Common myeloid progenitor, CD34-positive (primary cell): ENCODE data around the gene FDX1.
A peak's percentile ranks its signal among the peaks of the same experiment; 100 is the strongest.

ENCODE experiments used
- CTCF ChIA-PET: fragments of 350-600 bp; sonication (Branson Sonifier 250); formaldehyde crosslinking; loops from one replicate; lab custom pipeline; 2021; ENCODE audit warnings: antibody characterized with exemption; lab: Charles Lee
- POLR2A ChIA-PET: fragments of 350-600 bp; sonication (Branson Sonifier 250); formaldehyde crosslinking; loops from one replicate; lab custom pipeline; 2021; ENCODE audit warnings: antibody characterized with exemption; lab: Charles Lee
- DNase-seq, 3 donors: peaks; one replicate each; pipeline versions ENCODE4 v3.0.0 to v3.0.0-alpha.2; 2013
- H3K27ac ChIP-seq, 2 experiments: 1 replicate in 1 of 2; 2 replicates in 1 of 2; pipeline ENCODE4 v1.7.0; 2013; ENCODE audit warnings: inconsistent platforms in 2 of 2, low read length in 2 of 2, mild to moderate bottlenecking in 2 of 2, low read depth in 1 of 2, moderate library complexity in 1 of 2; ENCODE audit not compliant: severe bottlenecking in 2 of 2, insufficient read depth in 1 of 2, poor library complexity in 1 of 2
- H3K27me3 ChIP-seq, 5 experiments: replicated peaks in 2 of 5; 1 replicate in 3 of 5; 2 replicates in 2 of 5; pipeline versions ENCODE4 v1.6.1 to v1.7.0; 2013; ENCODE audit warnings: low read length in 4 of 5, mild to moderate bottlenecking in 2 of 5, moderate library complexity in 2 of 5, inconsistent platforms in 1 of 5; ENCODE audit not compliant: insufficient read depth in 5 of 5, control insufficient read depth in 4 of 5
- H3K36me3 ChIP-seq, 4 experiments: 1 replicate in 2 of 4; 2 replicates in 2 of 4; pipeline versions ENCODE4 v1.6.1 to v1.7.0; 2013; ENCODE audit warnings: low read length in 3 of 4, control low read depth in 1 of 4, mild to moderate bottlenecking in 1 of 4; ENCODE audit not compliant: control insufficient read depth in 4 of 4, insufficient read depth in 4 of 4
- H3K4me1 ChIP-seq, 4 experiments: 1 replicate in 3 of 4; 2 replicates in 1 of 4; pipeline versions ENCODE4 v1.6.1 to v1.7.1; 2013; ENCODE audit warnings: low read length in 3 of 4, mild to moderate bottlenecking in 3 of 4, control low read depth in 1 of 4, inconsistent platforms in 1 of 4, moderate library complexity in 1 of 4; ENCODE audit not compliant: control insufficient read depth in 4 of 4, insufficient read depth in 4 of 4; ENCODE audit errors: control extremely low read depth in 1 of 4
- H3K4me3 ChIP-seq, 7 experiments: 1 replicate in 4 of 7; 2 replicates in 3 of 7; pipeline versions ENCODE4 v1.5.1 to v1.7.0; 2013; ENCODE audit warnings: mild to moderate bottlenecking in 7 of 7, low read length in 6 of 7, moderate library complexity in 6 of 7, inconsistent platforms in 2 of 7, low read depth in 2 of 7, control low read depth in 1 of 7; ENCODE audit not compliant: insufficient read depth in 4 of 7, control insufficient read depth in 1 of 7; ENCODE audit errors: extremely low read depth in 1 of 7
- H3K9me3 ChIP-seq, 5 experiments: 1 replicate in 4 of 5; 2 replicates in 1 of 5; pipeline versions ENCODE4 v1.6.1 to v1.7.1; 2013; ENCODE audit warnings: low read length in 4 of 5, mild to moderate bottlenecking in 2 of 5, inconsistent platforms in 1 of 5, low read depth in 1 of 5, moderate library complexity in 1 of 5; ENCODE audit not compliant: control insufficient read depth in 4 of 5, insufficient read depth in 2 of 5; ENCODE audit errors: control extremely low read depth in 1 of 5
- WGBS: methylation state at CpG from one replicate; pipeline ENCODE4 v1.1.5; 2013; ENCODE audit not compliant: insufficient coverage; 5-methylcytosine and 5-hydroxymethylcytosine counted together

FDX1 gene

DNA sequence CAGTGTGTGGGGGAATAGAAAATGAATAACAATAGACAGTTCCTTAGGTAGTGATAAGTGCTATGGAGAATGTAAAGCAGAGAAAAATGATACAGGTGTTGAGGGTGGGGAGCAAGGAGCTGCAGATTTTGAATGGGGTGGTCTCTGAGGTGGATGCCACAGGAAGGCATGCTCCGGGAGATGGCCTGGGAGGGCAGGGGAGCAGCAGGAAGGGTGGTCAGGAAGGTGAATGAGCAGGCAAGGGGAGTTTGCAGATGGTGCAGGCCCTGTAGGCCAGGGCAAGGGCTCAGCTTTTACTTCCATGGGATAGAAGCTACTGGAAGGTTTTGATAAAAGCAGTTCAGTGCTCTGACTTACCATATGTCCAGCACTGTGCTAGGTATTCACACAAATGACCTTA, 44.8 kb downstream of the FDX1 start:
- no peaks in the 10 kb centered on the region for H3K9me3 ChIP-seq
- H3K27me3 ChIP-seq, result no peaks in the 10 kb centered on the region
- H3K27ac ChIP-seq, result no peak overlapping the region
- no peak for DNase-seq
- peaks cover 3 to 15% (median 13%) of the 10 kb centered on the region in 4 experiments for H3K4me1 ChIP-seq
- WGBS, result 80% methylated on average over 1 of the region's 1 CpG
- ChIA-PET POLR2A (no interaction called here), CTCF (interaction anchor here (0.8 to 1.5 kb wide), 2 partner anchors 10 to 18 kb away, joined by 3 to 6 read pairs; no protein-coding TSS in a partner anchor)
- no peak overlapping the region for H3K4me3 ChIP-seq
- peaks cover 0 to 2% (median 0%) of the 10 kb centered on the region in 4 experiments for H3K36me3 ChIP-seq

- Histone ChIP-seq H3K27me3 (no peaks in the 10 kb centered on the region), H3K4me1 (peaks cover 3 to 21% (median 14%) of the 10 kb centered on the region in 4 experiments), H3K36me3 (peaks cover 0 to 2% (median 0%) of the 10 kb centered on the region in 4 experiments), H3K27ac (no peak overlapping the region), H3K4me3 (no peak overlapping the region), H3K9me3 (no peaks in the 10 kb centered on the region)
- ChIA-PET CTCF (interaction anchor here (1.0 to 1.1 kb wide), 2 partner anchors 9 to 12 kb away, joined by 3 to 5 read pairs; no protein-coding TSS in a partner anchor), POLR2A (no interaction called here)
- no peak for DNase-seq
- no CpG with 5 or more reads among the region's 1 CpG for WGBS
These were observed 45.9 kb downstream of the FDX1 start for GRCh38 chr11:110475671-110476070.

GRCh38 chr11:110478410-110478809, 48.7 kb downstream of the FDX1 start:
- H3K36me3 ChIP-seq, result no peaks in the 10 kb centered on the region
- POLR2A ChIA-PET, result no interaction called here
- CTCF ChIA-PET, result interaction anchor here (1.1 to 3.2 kb wide), 2 partner anchors 14 to 17 kb away, joined by 3 to 12 read pairs; no protein-coding TSS in a partner anchor
- DNase-seq, result no peak
- 87% methylated on average over 12 of the region's 12 CpGs for WGBS
- H3K4me3 ChIP-seq, result no peak overlapping the region
- H3K27ac ChIP-seq, result no peak overlapping the region
- peaks cover 3 to 21% (median 14%) of the 10 kb centered on the region in 4 experiments for H3K4me1 ChIP-seq
- H3K27me3 ChIP-seq, result no peaks in the 10 kb centered on the region
- peaks cover 0 to 1% (median 0%) of the 10 kb centered on the region in 5 experiments for H3K9me3 ChIP-seq

DNA sequence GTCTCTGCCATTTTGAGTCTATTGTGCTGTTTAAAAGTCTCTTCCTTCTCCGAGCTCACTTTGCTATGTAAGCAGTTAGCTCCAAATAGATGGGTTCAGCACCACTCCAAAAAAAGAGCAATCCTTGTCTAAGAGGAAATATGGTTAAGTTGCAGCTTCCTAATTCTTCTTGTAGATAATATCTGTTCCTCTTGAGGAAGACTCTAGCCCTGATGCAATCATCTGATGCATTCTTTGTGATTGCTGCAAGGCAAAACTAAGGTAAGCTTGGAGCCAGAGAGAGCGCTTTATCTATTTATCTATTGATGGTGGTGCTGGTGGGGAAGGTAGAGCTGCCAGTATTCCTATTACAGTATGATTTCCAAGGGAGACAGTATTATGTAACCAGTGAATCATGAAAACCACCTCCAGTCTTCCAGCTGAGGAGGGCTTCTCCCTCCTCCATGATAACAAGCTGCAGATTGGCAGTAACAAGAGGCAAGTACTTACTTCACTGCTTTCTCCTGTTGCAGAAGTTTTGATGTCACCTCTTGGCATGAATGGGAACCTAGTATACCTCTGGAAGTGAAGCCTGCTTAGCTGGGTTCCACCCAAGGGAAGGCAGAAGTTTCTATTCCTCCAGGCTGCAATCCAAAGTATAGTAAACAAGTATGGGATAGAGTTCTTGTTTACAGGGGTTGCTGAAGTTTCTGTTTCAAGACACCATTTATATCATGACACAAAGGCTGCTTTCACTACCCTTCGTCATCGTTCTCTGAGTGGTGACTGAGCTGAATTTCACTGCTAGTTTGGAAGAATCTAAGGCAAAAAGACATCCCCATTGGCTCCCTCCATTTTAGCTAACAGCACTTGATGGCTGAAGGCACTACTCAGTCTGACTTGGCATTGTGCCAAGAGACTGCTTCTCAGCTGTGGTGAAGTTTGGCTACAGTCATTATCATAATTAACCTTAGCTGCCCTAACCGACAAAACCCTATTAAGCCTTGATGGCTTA, 49.7 kb downstream of the FDX1 start:
- no peak overlapping the region for H3K4me3 ChIP-seq
- no peak overlapping the region for H3K27ac ChIP-seq
- peaks cover 0 to 1% (median 0%) of the 10 kb centered on the region in 5 experiments for H3K9me3 ChIP-seq
- H3K27me3 ChIP-seq, result no peaks in the 10 kb centered on the region
- CTCF ChIA-PET, result interaction anchor here (1.5 to 3.2 kb wide), 3 partner anchors 13 to 729 kb away, joined by 3 to 12 read pairs (median 8); no protein-coding TSS in a partner anchor
- peak; percentile 11 to 57 (median 46) for DNase-seq
- H3K4me1 ChIP-seq, result peaks cover 3 to 21% (median 14%) of the 10 kb centered on the region in 4 experiments
- 67% methylated on average over 3 of the region's 5 CpGs for WGBS
- no peaks in the 10 kb centered on the region for H3K36me3 ChIP-seq
- POLR2A ChIA-PET, result interaction anchor here (0.6 kb wide), 1 partner anchor 610 kb away, joined by 3 read pairs; no protein-coding TSS in a partner anchor

DNA sequence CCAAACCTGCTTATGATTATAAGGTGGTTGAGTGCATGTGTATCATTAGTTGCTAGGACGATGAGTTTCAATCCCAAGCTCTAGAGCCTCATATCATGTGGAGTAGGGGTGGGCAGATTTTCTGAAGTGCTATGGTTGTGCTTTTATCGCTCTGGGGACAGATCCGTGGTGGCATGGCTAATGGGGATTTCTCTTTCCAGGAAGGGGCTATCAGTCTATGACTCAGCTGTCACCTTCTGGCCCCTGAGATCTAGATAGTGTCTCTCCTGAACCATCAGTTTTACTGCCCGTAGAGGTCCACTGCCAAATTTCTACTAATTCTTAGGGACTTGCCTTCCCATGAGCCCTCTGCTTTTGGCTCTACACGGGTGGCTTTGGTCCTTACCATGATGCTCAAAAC, 51.8 kb downstream of the FDX1 start:
- H3K27me3 ChIP-seq, result no peaks in the 10 kb centered on the region
- H3K36me3 ChIP-seq, result no peaks in the 10 kb centered on the region
- 89% methylated on average over 1 of the region's 5 CpGs for WGBS
- ChIA-PET POLR2A (no interaction called here), CTCF (interaction anchor here (3.2 kb wide), 1 partner anchor 17 kb away, joined by 12 read pairs; no protein-coding TSS in a partner anchor)
- peaks cover 3 to 21% (median 14%) of the 10 kb centered on the region in 4 experiments for H3K4me1 ChIP-seq
- no peak for DNase-seq
- no peak overlapping the region for H3K4me3 ChIP-seq
- no peak overlapping the region for H3K27ac ChIP-seq
- H3K9me3 ChIP-seq, result peaks cover 0 to 1% (median 0%) of the 10 kb centered on the region in 5 experiments

GRCh38 chr11:110486156-110486555, 56.4 kb downstream of the FDX1 start:
- POLR2A ChIA-PET, result no interaction called here

More at GRCh38 chr11:110486156-110486555, 56.4 kb downstream of the FDX1 start:
- H3K36me3 ChIP-seq, result no peaks in the 10 kb centered on the region
- peaks cover 0 to 1% (median 0%) of the 10 kb centered on the region in 5 experiments for H3K9me3 ChIP-seq
- no peaks in the 10 kb centered on the region for H3K27me3 ChIP-seq
- DNase-seq, result no peak
- H3K4me1 ChIP-seq, result peaks cover 0 to 2% (median 0%) of the 10 kb centered on the region in 4 experiments
- WGBS, result 100% methylated on average over 1 of the region's 4 CpGs
- no peak overlapping the region for H3K4me3 ChIP-seq
- no peak overlapping the region for H3K27ac ChIP-seq
- CTCF ChIA-PET, result no interaction called here
